Naive B cell (primary cell): ENCODE results near the gene CTBP1. TPM values are rescaled to one million over a fixed set of nuclear protein-coding genes. Genes with fewer than 3 reads are reported as not detected.

Experiments
- ATAC-seq, 2 donors: fragments of 150-1000 bp; cut with Tn5 transposase; 2 replicates each; pipeline ENCODE4 v1.10.0; 2021; ENCODE audit warnings: low read depth in 2 of 2, mild to moderate bottlenecking in 2 of 2, moderate library complexity in 2 of 2
- DNase-seq: peaks from one replicate; pipeline ENCODE4 v3.0.0; 2022
- H3K27ac Mint-ChIP-seq, 6 donors: one replicate each; pipeline ENCODE4 v1.8.0; 2020 to 2022; ENCODE audit warnings: mild to moderate bottlenecking in 6 of 6, mixed read lengths in 6 of 6, moderate library complexity in 5 of 6, inconsistent platforms in 2 of 6
- H3K27me3 Mint-ChIP-seq, 3 donors: one replicate each; pipeline ENCODE4 v1.8.0; 2021 to 2022; ENCODE audit warnings: mixed read lengths in 3 of 3, mild to moderate bottlenecking in 1 of 3
- H3K36me3 Mint-ChIP-seq, 2 donors: one replicate each; pipeline ENCODE4 v1.8.0; 2020 to 2022; ENCODE audit warnings: mixed read lengths in 2 of 2, inconsistent platforms in 1 of 2, mild to moderate bottlenecking in 1 of 2
- H3K4me1 Mint-ChIP-seq, 3 donors: one replicate each; pipeline ENCODE4 v1.8.0; 2020 to 2022; ENCODE audit warnings: mixed read lengths in 3 of 3, inconsistent platforms in 1 of 3, mild to moderate bottlenecking in 1 of 3, moderate library complexity in 1 of 3
- H3K4me3 Mint-ChIP-seq, 8 donors: one replicate each; pipeline ENCODE4 v1.8.0; 2020 to 2022; ENCODE audit warnings: mild to moderate bottlenecking in 8 of 8, mixed read lengths in 8 of 8, moderate library complexity in 8 of 8, inconsistent platforms in 2 of 8
- H3K9me3 Mint-ChIP-seq, 7 donors: one replicate each; pipeline ENCODE4 v1.8.0; 2020 to 2022; ENCODE audit warnings: mixed read lengths in 7 of 7, mild to moderate bottlenecking in 5 of 7, inconsistent platforms in 2 of 7, moderate library complexity in 1 of 7
- polyA plus RNA-seq, 6 donors: library from polyadenylated mRNA; unstranded; fragments of 300-500 nt; fragmentation: Illumina TruSeq; gene quantifications; one replicate each; pipeline ENCODE4 v1.2.3, GENCODE V29; 2021; ENCODE audit warnings: low read depth in 6 of 6

CTBP1 gene
- polyA plus RNA-seq, 6 donors from 2014 or later = 46.4 to 98.8 (median 79.8) TPM

DNA sequence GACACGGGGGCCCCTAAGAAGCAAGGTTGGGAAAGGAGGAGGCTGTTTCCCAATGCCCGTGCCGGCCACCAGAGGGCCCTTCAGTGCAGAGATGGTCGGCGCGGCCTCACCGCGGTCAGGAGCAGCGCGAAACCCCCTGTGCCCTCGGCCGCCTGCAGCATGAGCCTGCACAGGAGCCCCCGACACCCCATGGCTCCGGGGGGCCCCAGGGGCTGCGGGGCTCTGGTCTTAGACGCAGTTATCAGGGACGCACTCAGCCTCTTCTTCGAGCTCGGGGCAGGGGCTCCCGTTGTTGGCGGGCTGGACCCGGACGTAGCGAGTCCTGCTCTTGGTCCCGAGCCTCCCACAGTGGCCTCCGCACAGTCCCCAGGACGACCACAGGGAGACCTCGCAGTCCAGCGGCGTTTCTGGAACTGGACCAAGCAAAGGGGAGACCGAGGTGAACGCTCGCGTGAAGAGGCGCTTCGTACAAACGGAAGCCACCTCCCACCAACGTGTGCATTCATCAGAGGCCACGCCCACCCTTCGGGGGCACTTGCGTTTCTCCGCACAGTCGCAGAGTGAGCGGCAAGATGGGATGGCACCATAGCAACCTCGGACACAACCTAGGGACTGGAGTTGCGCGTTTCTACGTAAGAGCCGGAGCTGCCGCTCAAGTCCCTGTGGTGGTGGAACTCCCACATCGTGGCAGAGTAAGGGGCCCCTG is 81.5 kb downstream of the CTBP1 start:
- peaks cover 40 to 60% (median 50%) of the 10 kb centered on the region in 3 donors for H3K4me1 Mint-ChIP-seq
- DNase-seq (peak; percentile 86), ATAC-seq (peak; percentile 81 to 82)
- H3K9me3 Mint-ChIP-seq = peaks cover 2 to 11% (median 7%) of the 10 kb centered on the region in 7 donors
- H3K36me3 Mint-ChIP-seq = no peaks in the 10 kb centered on the region
- H3K27ac Mint-ChIP-seq = peak overlapping the region; percentile 80 to 96 (median 92)
- peak overlapping the region; percentile 87 to 97 (median 94) for H3K4me3 Mint-ChIP-seq
- peaks cover 0 to 19% (median 8%) of the 10 kb centered on the region in 3 donors for H3K27me3 Mint-ChIP-seq

DNA sequence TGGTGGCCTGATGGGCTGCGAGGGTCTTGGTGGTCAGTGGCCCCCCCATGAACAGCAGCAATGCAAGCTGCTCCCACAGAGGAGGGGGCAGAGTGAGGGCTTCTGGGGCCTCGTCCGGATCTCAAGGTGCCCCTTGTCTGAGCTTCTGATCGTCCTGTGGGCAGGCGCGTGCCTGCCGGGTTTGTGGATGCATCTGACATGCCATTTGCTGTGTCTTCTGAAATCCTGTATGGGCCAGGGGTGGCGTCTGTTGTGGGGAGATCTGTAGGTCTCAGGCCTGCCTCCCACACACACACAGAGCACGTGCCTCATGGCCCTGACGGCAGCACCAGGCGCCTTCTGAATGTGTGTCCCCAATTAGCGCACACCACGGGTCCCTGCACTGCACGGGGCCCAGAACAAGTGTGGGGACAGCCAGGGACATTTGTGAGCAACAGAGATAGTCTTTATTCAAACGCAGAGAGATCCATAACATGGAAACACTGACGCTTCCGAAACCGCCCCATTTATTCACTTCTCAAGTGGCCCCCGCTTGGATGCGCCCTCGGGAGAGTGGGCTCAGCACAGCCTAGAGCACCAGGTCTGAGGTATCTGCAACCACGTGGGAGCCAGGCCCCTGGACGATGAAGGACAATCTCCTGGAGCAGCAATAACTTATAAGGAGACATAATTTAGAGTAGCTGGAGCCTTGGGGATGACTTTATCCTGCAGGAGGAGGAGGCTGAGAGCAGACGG is 82.3 kb downstream of the CTBP1 start:
- Mint-ChIP-seq H3K9me3 (peaks cover 2 to 11% (median 7%) of the 10 kb centered on the region in 7 donors), H3K4me1 (peaks cover 40 to 63% (median 48%) of the 10 kb centered on the region in 3 donors), H3K27ac (peak overlapping the region in 4 of 6 donors; percentile 82 to 94 (median 88)), H3K27me3 (peaks cover 0 to 17% (median 8%) of the 10 kb centered on the region in 3 donors), H3K4me3 (peak overlapping the region; percentile 87 to 97 (median 94)), H3K36me3 (no peaks in the 10 kb centered on the region)
- DNase-seq (no peak), ATAC-seq (no peak)

DNA sequence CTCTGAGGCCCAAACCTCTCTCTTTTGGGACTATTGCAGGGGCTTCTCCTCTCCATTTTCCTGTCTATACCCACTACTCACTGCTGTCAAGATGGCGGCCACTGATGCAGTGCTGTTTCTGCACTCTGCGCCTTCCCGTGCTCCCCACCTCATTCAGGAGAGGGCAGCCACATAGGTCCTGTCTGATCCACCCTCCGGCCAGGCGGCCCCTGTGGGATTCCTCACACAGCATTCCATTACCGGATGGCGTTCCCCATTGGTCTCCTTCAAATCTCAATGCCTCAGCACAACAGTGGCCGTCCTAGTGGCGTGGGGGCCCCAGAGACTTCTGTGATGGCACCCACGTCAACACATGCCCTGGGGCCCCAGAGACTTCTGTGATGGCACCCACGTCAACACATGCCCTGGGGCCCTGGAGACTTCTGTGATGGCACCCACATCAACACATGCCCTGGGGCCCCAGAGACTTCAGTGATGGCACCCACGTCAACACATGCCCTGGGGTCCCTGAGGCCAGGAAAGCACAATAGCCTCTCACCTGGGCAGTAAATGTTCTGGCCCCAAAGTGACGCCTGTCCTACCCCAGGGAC is 83.9 kb downstream of the CTBP1 start:
- peak overlapping the region in 4 of 8 donors; percentile 18 to 78 (median 63) for H3K4me3 Mint-ChIP-seq
- peak overlapping the region in 2 of 6 donors; percentile 10 to 42 for H3K27ac Mint-ChIP-seq
- H3K27me3 Mint-ChIP-seq = peaks cover 0 to 5% (median 0%) of the 10 kb centered on the region in 3 donors

DNA sequence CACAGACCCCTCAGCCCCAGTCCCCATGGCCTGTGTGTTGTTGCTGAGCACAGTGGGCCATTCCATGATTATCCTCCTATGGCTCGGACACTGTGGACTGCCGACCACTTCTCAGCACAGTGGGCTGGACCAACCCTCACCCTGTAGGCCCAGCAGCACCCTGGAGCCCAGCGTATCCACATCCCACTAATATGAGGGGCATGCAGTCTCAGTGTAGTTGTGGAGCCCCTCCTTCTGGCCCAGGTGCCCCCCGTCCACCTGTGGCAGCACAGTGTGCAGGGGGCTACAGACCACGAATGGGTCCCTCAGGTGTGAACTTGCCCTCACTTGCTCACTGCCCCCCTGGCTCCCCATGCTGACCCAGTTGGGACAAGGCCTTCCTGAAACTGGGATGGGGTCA is 84.5 kb downstream of the CTBP1 start:
- Mint-ChIP-seq H3K4me1 (peaks cover 38 to 58% (median 41%) of the 10 kb centered on the region in 3 donors), H3K4me3 (peak overlapping the region in 5 of 8 donors; percentile 4 to 78 (median 50)), H3K36me3 (no peaks in the 10 kb centered on the region), H3K9me3 (peaks cover 0 to 11% (median 7%) of the 10 kb centered on the region in 7 donors), H3K27me3 (peaks cover 0 to 4% (median 0%) of the 10 kb centered on the region in 3 donors), H3K27ac (peak overlapping the region in 3 of 6 donors; percentile 42 to 95 (median 70))
- no peak for DNase-seq
- no peak for ATAC-seq

More for the DNA sequence above, 83.9 kb downstream of the CTBP1 start:
- Mint-ChIP-seq H3K4me1 (peaks cover 38 to 58% (median 41%) of the 10 kb centered on the region in 3 donors), H3K9me3 (peaks cover under 1 to 11% (median 7%) of the 10 kb centered on the region in 7 donors), H3K36me3 (no peaks in the 10 kb centered on the region)
- no peak for ATAC-seq
- no peak for DNase-seq

DNA sequence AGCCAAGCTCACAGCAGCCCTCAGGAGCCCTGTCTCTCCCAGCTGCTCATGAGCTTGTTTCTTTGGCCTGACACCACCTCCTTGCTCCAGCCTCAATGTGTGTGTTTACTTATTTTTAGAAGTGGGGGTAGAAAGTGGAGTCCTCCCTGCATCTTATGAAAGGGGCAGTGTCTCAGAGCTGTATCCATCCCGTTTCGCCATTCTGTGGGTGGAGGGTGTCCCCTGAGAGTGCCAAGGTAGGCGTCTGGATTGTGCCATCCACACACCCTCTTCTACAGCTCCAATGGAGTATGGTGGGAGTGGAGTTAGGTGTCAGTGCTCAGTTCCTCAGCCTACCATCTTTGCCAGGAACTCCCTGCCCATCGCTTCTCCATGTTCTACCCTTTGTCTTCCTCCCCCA is 84.9 kb downstream of the CTBP1 start:
- Mint-ChIP-seq H3K27me3 (peaks cover 0 to 1% (median 0%) of the 10 kb centered on the region in 3 donors), H3K9me3 (peaks cover 0 to 11% (median 7%) of the 10 kb centered on the region in 7 donors), H3K4me3 (peak overlapping the region in 5 of 8 donors; percentile 4 to 78 (median 50)), H3K36me3 (no peaks in the 10 kb centered on the region), H3K4me1 (peaks cover 37 to 57% (median 41%) of the 10 kb centered on the region in 3 donors), H3K27ac (peak overlapping the region in 5 of 6 donors; percentile 32 to 95 (median 86))
- ATAC-seq (no peak), DNase-seq (no peak)

Other genes starting within 250 kb of the CTBP1 start
- gene FGFRL1, start 237.5 kb downstream of the CTBP1 start, polyA plus RNA-seq = 1 to 10 TPM in 2 of 6 donors, under 1 TPM in 3, not detected in 1; 0.22 to 2.3 (median 0.37) TPM
- 10 to 100 TPM in 1 of 6 donors, 1 to 10 TPM in 4, under 1 TPM in 1; 0.79 to 11.6 (median 2.0) TPM for gene RNF212, start 135.6 kb downstream of the CTBP1 start, polyA plus RNA-seq
- gene SPON2, start 76.5 kb downstream of the CTBP1 start, polyA plus RNA-seq = 1 to 10 TPM in 5 of 6 donors, under 1 TPM in 1; 0.56 to 4.1 (median 1.5) TPM
- gene MAEA, start 40.8 kb upstream of the CTBP1 start, polyA plus RNA-seq = 10 to 100 TPM; 45.7 to 72.6 (median 57.1) TPM
- 1 to 10 TPM; 2.0 to 5.6 (median 3.0) TPM for gene UVSSA, start 98.1 kb upstream of the CTBP1 start, polyA plus RNA-seq
- gene NKX1-1, start 157.3 kb upstream of the CTBP1 start, polyA plus RNA-seq = not detected